Suprapubic skin (tissue), 3 donors: ENCODE results near the gene ABCA6.

Experiments used
- CTCF ChIP-seq, 2 donors: fragments of 200-600 bp in 1 of 2; fragments of 450-650 bp in 1 of 2; sonication (generic) in 1 of 2; IDR thresholded peaks; one replicate each; pipeline ENCODE4 v1.5.1; 2016 to 2019; ENCODE audit warnings: antibody characterized with exemption in 2 of 2, mild to moderate bottlenecking in 1 of 2, moderate library complexity in 1 of 2
- POLR2AphosphoS5 ChIP-seq, 3 donors: sonication (generic); formaldehyde crosslinking; IDR thresholded peaks; one replicate each; pipeline ENCODE4 v1.6.1; 2017; ENCODE audit warnings: antibody characterized with exemption in 3 of 3

DNA sequence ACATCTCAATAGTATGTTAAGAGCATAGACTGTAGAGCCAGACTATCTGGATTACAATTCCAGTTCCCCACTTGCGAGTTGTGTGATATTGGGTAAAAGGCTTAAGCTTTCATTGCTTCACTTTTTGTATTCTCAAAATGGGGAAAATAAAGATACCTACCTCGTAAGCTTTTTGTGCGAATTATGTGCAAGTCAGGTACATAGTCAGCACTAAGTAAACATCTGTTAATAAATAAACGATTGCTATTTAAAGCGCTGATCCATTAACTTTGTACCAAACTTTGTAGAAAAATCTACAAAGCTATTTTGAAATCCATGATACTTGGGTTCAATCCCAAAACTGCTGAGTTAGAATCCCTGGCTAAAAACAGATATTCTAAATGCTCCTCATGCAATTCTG is 19.6 kb downstream of the ABCA6 start:
- TF ChIP-seq POLR2AphosphoS5 (IDR thresholded peaks at IDR 0.05) (no peak), CTCF (IDR thresholded peaks at IDR 0.05) (no peak)
